Parathyroid adenoma (tissue), 2 donors: ENCODE results near the gene LIFR.

Source experiments
- H2AFZ ChIP-seq: fragments of 300-600 bp; sonication (generic); one replicate; pipeline ENCODE4 v1.7.0; 2017; ENCODE audit warnings: antibody characterized with exemption, mild to moderate bottlenecking
- H3K27ac ChIP-seq: fragments of 300-600 bp; sonication (generic); one replicate; pipeline ENCODE4 v1.7.0; 2017
- H3K27me3 ChIP-seq: fragments of 300-600 bp; sonication (generic); one replicate; pipeline ENCODE4 v1.7.0; 2017; ENCODE audit warnings: low read length; ENCODE audit not compliant: control insufficient read depth, insufficient read depth
- H3K36me3 ChIP-seq: fragments of 300-600 bp; sonication (generic); one replicate; pipeline ENCODE4 v1.7.0; 2017; ENCODE audit warnings: low read length; ENCODE audit not compliant: control insufficient read depth, insufficient read depth
- H3K4me1 ChIP-seq: fragments of 300-600 bp; sonication (generic); one replicate; pipeline ENCODE4 v1.7.0; 2017; ENCODE audit warnings: control low read depth
- H3K4me2 ChIP-seq: fragments of 300-600 bp; sonication (generic); one replicate; pipeline ENCODE4 v1.7.0; 2017; ENCODE audit warnings: low read length
- H3K4me3 ChIP-seq: fragments of 300-600 bp; sonication (generic); one replicate; pipeline ENCODE4 v1.7.0; 2017; ENCODE audit warnings: low read depth, low read length
- H3K79me2 ChIP-seq: fragments of 300-600 bp; sonication (generic); one replicate; pipeline ENCODE4 v1.7.0; 2017; ENCODE audit warnings: control low read depth
- H3K9ac ChIP-seq: fragments of 300-600 bp; sonication (generic); one replicate; pipeline ENCODE4 v1.7.0; 2017; ENCODE audit warnings: mild to moderate bottlenecking
- H3K9me3 ChIP-seq: fragments of 300-600 bp; sonication (generic); one replicate; pipeline ENCODE4 v1.7.0; 2017; ENCODE audit warnings: low read length; ENCODE audit not compliant: control insufficient read depth
- CTCF ChIP-seq: fragments of 300-600 bp; sonication (generic); IDR thresholded peaks from one replicate; pipeline ENCODE4 v1.7.0; 2017; ENCODE audit warnings: antibody characterized with exemption, mild to moderate bottlenecking
- donor health status: primary hyperparathyroidism.

The LIFR gene

GRCh38 chr5:38538161-38538560 lies 18.3 kb downstream of the LIFR start:
- Histone ChIP-seq H3K27ac (no peak overlapping the region), H3K9ac (no peak overlapping the region), H3K9me3 (no peaks in the 10 kb centered on the region), H3K36me3 (no peaks in the 10 kb centered on the region), H2AFZ (no peak overlapping the region), H3K4me3 (no peak overlapping the region), H3K4me1 (peaks cover 32% of the 10 kb centered on the region), H3K4me2 (no peak overlapping the region), H3K79me2 (peaks cover 25% of the 10 kb centered on the region), H3K27me3 (no peaks in the 10 kb centered on the region)
- TF ChIP-seq CTCF, result no peak

GRCh38 chr5:38537505-38537904 lies 18.9 kb downstream of the LIFR start:
- H3K79me2 ChIP-seq, result peaks cover 23% of the 10 kb centered on the region
- H3K36me3 ChIP-seq, result no peaks in the 10 kb centered on the region
- no peak overlapping the region for H3K27ac ChIP-seq
- peaks cover 38% of the 10 kb centered on the region for H3K4me1 ChIP-seq
- H3K9me3 ChIP-seq, result no peaks in the 10 kb centered on the region
- H2AFZ ChIP-seq, result no peak overlapping the region
- H3K27me3 ChIP-seq, result no peaks in the 10 kb centered on the region
- no peak overlapping the region for H3K9ac ChIP-seq
- no peak overlapping the region for H3K4me2 ChIP-seq
- H3K4me3 ChIP-seq, result no peak overlapping the region
- no peak for TF ChIP-seq CTCF

GRCh38 chr5:38536968-38537367 lies 19.5 kb downstream of the LIFR start:
- no peaks in the 10 kb centered on the region for H3K9me3 ChIP-seq
- no peaks in the 10 kb centered on the region for H3K36me3 ChIP-seq
- no peak overlapping the region for H3K4me2 ChIP-seq
- peaks cover 21% of the 10 kb centered on the region for H3K79me2 ChIP-seq
- no peaks in the 10 kb centered on the region for H3K27me3 ChIP-seq
- H3K27ac ChIP-seq, result no peak overlapping the region
- H3K4me3 ChIP-seq, result no peak overlapping the region
- peaks cover 43% of the 10 kb centered on the region for H3K4me1 ChIP-seq
- no peak for TF ChIP-seq CTCF
- H3K9ac ChIP-seq, result no peak overlapping the region
- no peak overlapping the region for H2AFZ ChIP-seq

GRCh38 chr5:38535845-38536244 lies 20.6 kb downstream of the LIFR start:
- H3K4me3 ChIP-seq, result no peak overlapping the region

More at GRCh38 chr5:38535845-38536244, 20.6 kb downstream of the LIFR start:
- no peaks in the 10 kb centered on the region for H3K9me3 ChIP-seq
- H3K9ac ChIP-seq, result no peak overlapping the region
- H3K36me3 ChIP-seq, result no peaks in the 10 kb centered on the region
- no peak for TF ChIP-seq CTCF
- no peak overlapping the region for H3K27ac ChIP-seq
- H3K79me2 ChIP-seq, result peaks cover 23% of the 10 kb centered on the region
- no peaks in the 10 kb centered on the region for H3K27me3 ChIP-seq
- no peak overlapping the region for H3K4me2 ChIP-seq
- peaks cover 40% of the 10 kb centered on the region for H3K4me1 ChIP-seq
- no peak overlapping the region for H2AFZ ChIP-seq
